ENCODE data around the gene PALLD. TPM values are rescaled to one million over a fixed set of nuclear protein-coding genes. Genes with fewer than 3 reads are reported as not detected.

The PALLD gene
- total RNA-seq, 4 donors from 2014 or later, result 71.8 to 106 (median 83.3) TPM

GRCh38 chr4:168623011-168623410, 126.2 kb downstream of the PALLD start:
- Histone ChIP-seq H3K4me3 (no peak overlapping the region), H3K27ac (no peak overlapping the region), H3K36me3 (no peaks in the 10 kb centered on the region), H3K4me1 (no peaks in the 10 kb centered on the region), H3K9me3 (no peaks in the 10 kb centered on the region), H3K27me3 (no peaks in the 10 kb centered on the region)
- no peak for DNase-seq (ENCODE audit: low spot score in 2 of 2)
- TF ChIP-seq CTCF (IDR thresholded peaks at IDR 0.05) (no peak), POLR2AphosphoS5 (IDR thresholded peaks at IDR 0.05) (no peak)

- no peak overlapping the region for H3K27ac ChIP-seq
- H3K9me3 ChIP-seq, result no peaks in the 10 kb centered on the region
- no peak overlapping the region for H3K4me3 ChIP-seq
- no peaks in the 10 kb centered on the region for H3K4me1 ChIP-seq
- 96% methylated on average over 5 of the region's 5 CpGs for WGBS
- no peak for DNase-seq (ENCODE audit: low spot score in 2 of 2)
- no peaks in the 10 kb centered on the region for H3K27me3 ChIP-seq
- no peaks in the 10 kb centered on the region for H3K36me3 ChIP-seq
- TF ChIP-seq POLR2AphosphoS5 (IDR thresholded peaks at IDR 0.05), result no peak
- no peak for TF ChIP-seq POLR2A (IDR thresholded peaks at IDR 0.05)
- TF ChIP-seq EP300 (IDR thresholded peaks at IDR 0.05), result no peak
- no peak for TF ChIP-seq CTCF (IDR thresholded peaks at IDR 0.05)
Observed at GRCh38 chr4:168623484-168623883, 126.6 kb downstream of the PALLD start.

- TF ChIP-seq CTCF (IDR thresholded peaks at IDR 0.05), result no peak
- no peak for TF ChIP-seq EP300 (IDR thresholded peaks at IDR 0.05)
- no peak for TF ChIP-seq POLR2A (IDR thresholded peaks at IDR 0.05)
- no peak for TF ChIP-seq POLR2AphosphoS5 (IDR thresholded peaks at IDR 0.05)
- no peak for DNase-seq (ENCODE audit: low spot score in 2 of 2)
- Histone ChIP-seq H3K9me3 (no peaks in the 10 kb centered on the region), H3K4me1 (peaks cover 17% of the 10 kb centered on the region), H3K27ac (no peak overlapping the region), H3K27me3 (no peaks in the 10 kb centered on the region), H3K4me3 (no peak overlapping the region), H3K36me3 (no peaks in the 10 kb centered on the region)
- WGBS, result 94% methylated on average over 5 of the region's 5 CpGs
Observed at GRCh38 chr4:168628251-168628650, 131.4 kb downstream of the PALLD start.

GRCh38 chr4:168629566-168629965, 132.7 kb downstream of the PALLD start:
- no peaks in the 10 kb centered on the region for H3K36me3 ChIP-seq
- no peak for DNase-seq (ENCODE audit: low spot score in 2 of 2)
- H3K4me3 ChIP-seq, result no peak overlapping the region
- H3K27ac ChIP-seq, result no peak overlapping the region
- TF ChIP-seq CTCF (IDR thresholded peaks at IDR 0.05) (no peak), EP300 (IDR thresholded peaks at IDR 0.05) (no peak), POLR2A (IDR thresholded peaks at IDR 0.05) (no peak), POLR2AphosphoS5 (IDR thresholded peaks at IDR 0.05) (no peak)
- H3K9me3 ChIP-seq, result no peaks in the 10 kb centered on the region
- whole genome bisulfite sequencing, result 89% methylated on average over 4 of the region's 4 CpGs
- H3K27me3 ChIP-seq, result no peaks in the 10 kb centered on the region
- H3K4me1 ChIP-seq, result peaks cover 30% of the 10 kb centered on the region

- Histone ChIP-seq H3K4me1 (peaks cover 34% of the 10 kb centered on the region), H3K27me3 (no peaks in the 10 kb centered on the region), H3K4me3 (peak overlapping the region; percentile 56), H3K27ac (peak overlapping the region; percentile 64), H3K9me3 (no peaks in the 10 kb centered on the region), H3K36me3 (no peaks in the 10 kb centered on the region)
- DNase-seq (ENCODE audit: low spot score in 2 of 2), result no peak
- TF ChIP-seq CTCF (IDR thresholded peaks at IDR 0.05), result no peak
- no peak for TF ChIP-seq EP300 (IDR thresholded peaks at IDR 0.05)
- TF ChIP-seq POLR2A (IDR thresholded peaks at IDR 0.05), result no peak
- no peak for TF ChIP-seq POLR2AphosphoS5 (IDR thresholded peaks at IDR 0.05)
- WGBS, result 67% methylated on average over 12 of the region's 12 CpGs
Observed at GRCh38 chr4:168630445-168631187, 133.8 kb downstream of the PALLD start.

All from suprapubic skin (tissue), 4 donors.